Measurements from ENCODE around the gene KIFC3. TPM values are rescaled to one million over a fixed set of nuclear protein-coding genes. Genes with fewer than 3 reads are reported as not detected.

The KIFC3 gene
- total RNA-seq, 3 donors from 2014 or later: 15.7 to 36.1 (median 35.1) TPM

- no peaks in the 10 kb centered on the region for H3K9me3 ChIP-seq
- peak overlapping the region in 1 of 2 donors; percentile 28 for H3K27ac ChIP-seq
- no peaks in the 10 kb centered on the region for H3K36me3 ChIP-seq
- H3K27me3 ChIP-seq: no peaks in the 10 kb centered on the region
- no peaks in the 10 kb centered on the region for H3K4me1 ChIP-seq
- DNase-seq (ENCODE audit: low spot score in 2 of 2): peak in 1 of 2 donors; percentile 61
- H3K4me3 ChIP-seq: peak overlapping the region in 1 of 3 donors; percentile 18
- no peak for TF ChIP-seq POLR2A (IDR thresholded peaks at IDR 0.05)
- peak in 2 of 3 donors; percentile 40 to 64 for TF ChIP-seq CTCF (IDR thresholded peaks at IDR 0.05)
- TF ChIP-seq POLR2AphosphoS5 (IDR thresholded peaks at IDR 0.05): no peak
- intact Hi-C loops (cut with DNase I; ENCODE audit: low total_unique reads): no loop called here
Measured at GRCh38 chr16:57795431-57795878, 6.8 kb downstream of the KIFC3 start.

- H3K4me3 ChIP-seq: peak overlapping the region in 1 of 3 donors; percentile 18
- no peaks in the 10 kb centered on the region for H3K4me1 ChIP-seq
- no peaks in the 10 kb centered on the region for H3K27me3 ChIP-seq
- no peak for DNase-seq (ENCODE audit: low spot score in 2 of 2)
- TF ChIP-seq POLR2A (IDR thresholded peaks at IDR 0.05) (no peak), POLR2AphosphoS5 (IDR thresholded peaks at IDR 0.05) (no peak), CTCF (IDR thresholded peaks at IDR 0.05) (no peak)
- no peaks in the 10 kb centered on the region for H3K36me3 ChIP-seq
- H3K27ac ChIP-seq: peak overlapping the region in 1 of 2 donors; percentile 28
- H3K9me3 ChIP-seq: no peaks in the 10 kb centered on the region
- intact Hi-C loops (cut with DNase I; ENCODE audit: low total_unique reads): no loop called here
Measured at GRCh38 chr16:57794849-57795430, 7.4 kb downstream of the KIFC3 start.

GRCh38 chr16:57791893-57792461 is 10.3 kb downstream of the KIFC3 start:
- H3K36me3 ChIP-seq: no peaks in the 10 kb centered on the region

GRCh38 chr16:57791195-57791892 is 10.9 kb downstream of the KIFC3 start:
- DNase-seq (ENCODE audit: low spot score in 2 of 2): no peak
- H3K4me3 ChIP-seq: no peak overlapping the region
- no peaks in the 10 kb centered on the region for H3K9me3 ChIP-seq
- peak overlapping the region in 1 of 2 donors; percentile 44 for H3K27ac ChIP-seq
- no peaks in the 10 kb centered on the region for H3K36me3 ChIP-seq
- intact Hi-C loops (cut with DNase I; ENCODE audit: low total_unique reads): no loop called here
- H3K27me3 ChIP-seq: no peaks in the 10 kb centered on the region
- no peaks in the 10 kb centered on the region for H3K4me1 ChIP-seq
- no peak for TF ChIP-seq CTCF (IDR thresholded peaks at IDR 0.05)
- TF ChIP-seq POLR2AphosphoS5 (IDR thresholded peaks at IDR 0.05): no peak
- no peak for TF ChIP-seq POLR2A (IDR thresholded peaks at IDR 0.05)

More at GRCh38 chr16:57791893-57792461, 10.3 kb downstream of the KIFC3 start:
- no peak overlapping the region for H3K4me3 ChIP-seq
- H3K27me3 ChIP-seq: no peaks in the 10 kb centered on the region
- no peak for TF ChIP-seq POLR2A (IDR thresholded peaks at IDR 0.05)
- no peak for TF ChIP-seq CTCF (IDR thresholded peaks at IDR 0.05)
- H3K27ac ChIP-seq: no peak overlapping the region
- no peaks in the 10 kb centered on the region for H3K4me1 ChIP-seq
- no peak for DNase-seq (ENCODE audit: low spot score in 2 of 2)
- intact Hi-C loops (cut with DNase I; ENCODE audit: low total_unique reads): no loop called here
- H3K9me3 ChIP-seq: no peaks in the 10 kb centered on the region

GRCh38 chr16:57788951-57789350 is 13.3 kb downstream of the KIFC3 start:
- DNase-seq (ENCODE audit: low spot score in 2 of 2): no peak
- H3K27me3 ChIP-seq: no peaks in the 10 kb centered on the region
- no peaks in the 10 kb centered on the region for H3K4me1 ChIP-seq
- H3K27ac ChIP-seq: no peak overlapping the region
- intact Hi-C loops (cut with DNase I; ENCODE audit: low total_unique reads): no loop called here
- H3K36me3 ChIP-seq: no peaks in the 10 kb centered on the region
- no peaks in the 10 kb centered on the region for H3K9me3 ChIP-seq
- no peak for TF ChIP-seq CTCF (IDR thresholded peaks at IDR 0.05)
- TF ChIP-seq POLR2A (IDR thresholded peaks at IDR 0.05): no peak
- no peak for TF ChIP-seq POLR2AphosphoS5 (IDR thresholded peaks at IDR 0.05)
- H3K4me3 ChIP-seq: no peak overlapping the region

All from breast epithelium (tissue), 4 donors.